Gastroesophageal sphincter (tissue), 3 donors: ENCODE results near the gene GATA6.

Source experiments
- CTCF ChIP-seq, 4 experiments: fragments of 200-600 bp in 2 of 4; fragments of 450-650 bp in 2 of 4; sonication (generic) in 1 of 4; IDR thresholded peaks; one replicate each; pipeline ENCODE4 v1.5.1; 2017 to 2019; ENCODE audit warnings: antibody characterized with exemption in 4 of 4, mild to moderate bottlenecking in 2 of 4, moderate library complexity in 2 of 4
- POLR2A ChIP-seq, 2 donors: fragments of 450-650 bp; IDR thresholded peaks; one replicate each; pipeline ENCODE4 v1.6.1; 2017; ENCODE audit warnings: antibody characterized with exemption in 2 of 2, mild to moderate bottlenecking in 2 of 2, moderate library complexity in 1 of 2
- POLR2AphosphoS5 ChIP-seq: sonication (generic); formaldehyde crosslinking; IDR thresholded peaks from one replicate; pipeline ENCODE4 v1.6.1; 2017; ENCODE audit warnings: antibody characterized with exemption

- TF ChIP-seq POLR2AphosphoS5: no peak
- no peak for TF ChIP-seq CTCF (IDR thresholded peaks at IDR 0.05)
- no peak for TF ChIP-seq POLR2A (IDR thresholded peaks at IDR 0.05)
Observed at GRCh38 chr18:22155584-22155983, 13.8 kb upstream of the GATA6 start.
